Left ventricle myocardium superior (tissue), 1 donor: ENCODE data around the gene IL1RAP. TPM values are rescaled to one million over a fixed set of nuclear protein-coding genes. Genes with fewer than 3 reads are reported as not detected.
"Not testable (repeated sequence)": the region's sequence is repeated elsewhere in the genome, so short reads cannot be mapped to it uniquely, and the experiment has no call there.

Experiments
- ATAC-seq: fragments of 200-7000 bp; cut with Tn5 transposase; one replicate; pipeline ENCODE4 v1.9.1; 2020; ENCODE audit warnings: mild to moderate bottlenecking, moderate library complexity
- DNase-seq: peaks from one replicate; pipeline ENCODE4 v3.0.0-alpha.2; 2020
- intact Hi-C: fragments of 100-400 bp; cut with micrococcal nuclease; formaldehyde crosslinking; loops from one replicate; pipeline ENCODE4 v1.11.0; 2022
- total RNA-seq: library from RNA; stranded (reverse); fragmentation: NEBNext Ultra II Directional; extraction: Animal tissue kit (Norgen Biotek cat#: 25700); gene quantifications from one replicate; pipeline ENCODE4 v1.2.1, GENCODE V29; 2021
- donor health status: DM: no; HTN: yes; CAD: no; lungs with severe emphysema.

Gene IL1RAP
- total RNA-seq, 1 donor from 2014 or later = 6.1 TPM

GRCh38 chr3:190504354-190505125, 9.3 kb upstream of the IL1RAP start:
- DNase-seq (no peak), ATAC-seq (peak; percentile 66)
- intact Hi-C loops = no loop called here

- ATAC-seq (no peak), DNase-seq (no peak)
- intact Hi-C loops = no loop called here
Measured at GRCh38 chr3:190505381-190506003, 8.4 kb upstream of the IL1RAP start.

GRCh38 chr3:190506271-190506670, 7.6 kb upstream of the IL1RAP start:
- intact Hi-C loops = no loop called here
- DNase-seq (no peak), ATAC-seq (no peak)

- intact Hi-C loops = no loop called here
- ATAC-seq (no peak), DNase-seq (no peak)
Measured at GRCh38 chr3:190512666-190513065, 1.2 kb upstream of the IL1RAP start.

GRCh38 chr3:190514413-190515153, 698 bp downstream of the IL1RAP start:
- peak; percentile 51 for DNase-seq
- intact Hi-C loops = no loop called here
- peak; percentile 62 for ATAC-seq

GRCh38 chr3:190516416-190516815, 2.5 kb downstream of the IL1RAP start:
- intact Hi-C loops = no loop called here
- ATAC-seq (no peak), DNase-seq (no peak)

GRCh38 chr3:190517687-190518086, 3.8 kb downstream of the IL1RAP start:
- ATAC-seq (no peak), DNase-seq (no peak)
- intact Hi-C loops = no loop called here

- DNase-seq, intact Hi-C loops, ATAC-seq: not testable (repeated sequence)
Measured at GRCh38 chr3:190518531-190518930, 4.6 kb downstream of the IL1RAP start.

- ATAC-seq = no peak
- intact Hi-C loops = no loop called here
- DNase-seq = no peak
Measured at GRCh38 chr3:190519886-190520285, 6.0 kb downstream of the IL1RAP start.

GRCh38 chr3:190521998-190522397, 8.1 kb downstream of the IL1RAP start:
- ATAC-seq (no peak), DNase-seq (no peak)
- intact Hi-C loops = no loop called here

- intact Hi-C loops = no loop called here
- ATAC-seq (no peak), DNase-seq (no peak)
Measured at GRCh38 chr3:190522621-190523222, 8.8 kb downstream of the IL1RAP start.

GRCh38 chr3:190524942-190525341, 11.1 kb downstream of the IL1RAP start:
- ATAC-seq (no peak), DNase-seq (no peak)
- intact Hi-C loops = no loop called here

GRCh38 chr3:190525634-190526033, 11.7 kb downstream of the IL1RAP start:
- DNase-seq (no peak), ATAC-seq (no peak)
- intact Hi-C loops = no loop called here

GRCh38 chr3:190526787-190527762, 13.2 kb downstream of the IL1RAP start:
- ATAC-seq = peak; percentile 22
- no peak for DNase-seq
- intact Hi-C loops = no loop called here

GRCh38 chr3:190528706-190529105, 14.8 kb downstream of the IL1RAP start:
- no peak for ATAC-seq
- intact Hi-C loops = no loop called here

GRCh38 chr3:190531406-190531805, 17.5 kb downstream of the IL1RAP start:
- DNase-seq (no peak), ATAC-seq (no peak)
- intact Hi-C loops = no loop called here

More at GRCh38 chr3:190528706-190529105, 14.8 kb downstream of the IL1RAP start:
- DNase-seq = no peak

- ATAC-seq (peak; percentile 17), DNase-seq (no peak)
- intact Hi-C loops = no loop called here
Measured at GRCh38 chr3:190532731-190533203, 18.9 kb downstream of the IL1RAP start.

GRCh38 chr3:190533511-190534281, 19.8 kb downstream of the IL1RAP start:
- ATAC-seq (peak; percentile 91), DNase-seq (peak; percentile 76)
- intact Hi-C loops = no loop called here
